H9 (cell line): ENCODE results near the gene ZMIZ1. TPM values are rescaled to one million over a fixed set of nuclear protein-coding genes. Genes with fewer than 3 reads are reported as not detected.

Source experiments
- DNase-seq: peaks from one replicate; pipeline ENCODE4 v3.0.0-alpha.2; 2017
- H2AFZ ChIP-seq: one replicate; pipeline ENCODE4 v1.6.1; 2013; ENCODE audit warnings: mild to moderate bottlenecking, low read length, control low read depth, moderate library complexity
- H2AK5ac ChIP-seq: 2 replicates; pipeline ENCODE4 v1.6.1; 2013; ENCODE audit warnings: low read length, control low read depth, mixed read lengths; ENCODE audit not compliant: insufficient read length
- H2BK120ac ChIP-seq: one replicate; pipeline ENCODE4 v1.6.1; 2013; ENCODE audit warnings: low read depth, mild to moderate bottlenecking, low read length, control low read depth, inconsistent platforms; ENCODE audit not compliant: poor library complexity, severe bottlenecking
- H2BK12ac ChIP-seq: 2 replicates; pipeline ENCODE4 v1.6.1; 2013; ENCODE audit warnings: low read length, control low read depth, mixed read lengths, low read depth; ENCODE audit not compliant: insufficient read length
- H2BK15ac ChIP-seq: 2 replicates; pipeline ENCODE4 v1.6.1; 2013; ENCODE audit warnings: low read depth, low read length, control low read depth
- H2BK20ac ChIP-seq: one replicate; pipeline ENCODE4 v1.6.1; 2013; ENCODE audit warnings: low read depth, mild to moderate bottlenecking, low read length, control low read depth, inconsistent platforms; ENCODE audit not compliant: poor library complexity, severe bottlenecking
- H2BK5ac ChIP-seq: 2 replicates; pipeline ENCODE4 v1.6.1; 2013; ENCODE audit warnings: low read length, control low read depth, mixed read lengths; ENCODE audit not compliant: insufficient read length
- H3K14ac ChIP-seq: 2 replicates; pipeline ENCODE4 v1.6.1; 2013; ENCODE audit warnings: low read length, control low read depth; ENCODE audit not compliant: insufficient read depth
- H3K18ac ChIP-seq: 2 replicates; pipeline ENCODE4 v1.6.1; 2013; ENCODE audit warnings: low read depth, mild to moderate bottlenecking, mixed read lengths, low read length, control low read depth; ENCODE audit not compliant: insufficient read length
- H3K23ac ChIP-seq: 2 replicates; pipeline ENCODE4 v1.6.1; 2013; ENCODE audit warnings: low read length, control low read depth, mixed read lengths, low read depth; ENCODE audit not compliant: insufficient read length
- H3K23me2 ChIP-seq: 2 replicates; pipeline ENCODE4 v1.6.1; 2013; ENCODE audit warnings: low read depth, mild to moderate bottlenecking, mixed read lengths, low read length, control low read depth; ENCODE audit not compliant: insufficient read length, poor library complexity, severe bottlenecking
- H3K27ac ChIP-seq: 2 replicates; pipeline ENCODE4 v1.5.1; 2013; ENCODE audit warnings: low read length, control low read depth, mixed read lengths, low read depth; ENCODE audit not compliant: insufficient read length
- H3K27me3 ChIP-seq: 2 replicates; pipeline ENCODE4 v1.6.1; 2013; ENCODE audit warnings: low read length, control low read depth, inconsistent platforms; ENCODE audit not compliant: insufficient read depth
- H3K4ac ChIP-seq: 2 replicates; pipeline ENCODE4 v1.6.1; 2013; ENCODE audit warnings: low read depth, mild to moderate bottlenecking, control low read depth, inconsistent platforms, low read length, moderate library complexity
- H3K4me1 ChIP-seq: 2 replicates; pipeline ENCODE4 v1.6.1; 2013; ENCODE audit warnings: low read length, control low read depth, inconsistent platforms; ENCODE audit not compliant: insufficient read depth
- H3K4me2 ChIP-seq: 2 replicates; pipeline ENCODE4 v1.6.1; 2013; ENCODE audit warnings: low read length, control low read depth, mixed read lengths; ENCODE audit not compliant: insufficient read length, insufficient read depth
- H3K56ac ChIP-seq: 2 replicates; pipeline ENCODE4 v1.6.1; 2013; ENCODE audit warnings: low read depth, mild to moderate bottlenecking, mixed read lengths, low read length, control low read depth; ENCODE audit not compliant: insufficient read length
- H3K79me1 ChIP-seq: 2 replicates; pipeline ENCODE4 v1.6.1; 2013; ENCODE audit warnings: low read depth, mild to moderate bottlenecking, moderate library complexity, low read length, control low read depth, inconsistent platforms; ENCODE audit not compliant: insufficient read depth, poor library complexity, severe bottlenecking
- H3K79me2 ChIP-seq: 2 replicates; pipeline ENCODE4 v1.6.1; 2013; ENCODE audit warnings: low read length, control low read depth, inconsistent platforms; ENCODE audit not compliant: insufficient read depth
- H3K9ac ChIP-seq: 2 replicates; pipeline ENCODE4 v1.6.1; 2013; ENCODE audit warnings: low read length, control low read depth, mixed read lengths; ENCODE audit not compliant: insufficient read length; ENCODE audit errors: extremely low read depth
- H3K9me3 ChIP-seq: one replicate; pipeline ENCODE4 v1.6.1; 2013; ENCODE audit warnings: low read depth, low read length, inconsistent platforms; ENCODE audit not compliant: control insufficient read depth
- H3T11ph ChIP-seq: one replicate; pipeline ENCODE4 v1.6.1; 2013; ENCODE audit warnings: mild to moderate bottlenecking, low read length, control low read depth, inconsistent platforms
- H4K20me1 ChIP-seq: one replicate; pipeline ENCODE4 v1.6.1; 2013; ENCODE audit not compliant: control insufficient read depth, insufficient read length, insufficient read depth
- H4K5ac ChIP-seq: 2 replicates; pipeline ENCODE4 v1.6.1; 2013; ENCODE audit warnings: low read depth, mild to moderate bottlenecking, mixed read lengths, low read length, control low read depth; ENCODE audit not compliant: insufficient read length
- H4K8ac ChIP-seq: replicated peaks from 2 replicates; pipeline ENCODE4 v1.6.1; 2013; ENCODE audit warnings: low read length, control low read depth, mixed read lengths, low read depth; ENCODE audit not compliant: insufficient read length
- H4K91ac ChIP-seq: 2 replicates; pipeline ENCODE4 v1.6.1; 2013; ENCODE audit warnings: low read depth, mild to moderate bottlenecking, moderate library complexity, mixed read lengths, low read length, control low read depth; ENCODE audit not compliant: insufficient read length
- H3K27ac Mint-ChIP-seq, 3 experiments: 2 replicates in 2 of 3; 3 replicates in 1 of 3; pipeline ENCODE4 v1.8.0; 2020 to 2021; ENCODE audit warnings: mixed read lengths in 3 of 3, mild to moderate bottlenecking in 1 of 3, moderate library complexity in 1 of 3
- H3K27me3 Mint-ChIP-seq: 2 replicates; pipeline ENCODE4 v1.8.0; 2021; ENCODE audit warnings: low read depth, mild to moderate bottlenecking, moderate library complexity, mixed read lengths
- H3K36me3 Mint-ChIP-seq, 3 experiments: 2 replicates in 2 of 3; 3 replicates in 1 of 3; pipeline ENCODE4 v1.8.0; 2020 to 2021; ENCODE audit warnings: low read depth in 3 of 3, mixed read lengths in 3 of 3; ENCODE audit not compliant: insufficient read depth in 1 of 3
- H3K4me1 Mint-ChIP-seq, 2 experiments: 2 replicates each; pipeline ENCODE4 v1.8.0; 2020; ENCODE audit warnings: mixed read lengths in 2 of 2
- H3K4me3 Mint-ChIP-seq, 2 experiments: 2 replicates in 1 of 2; 3 replicates in 1 of 2; pipeline ENCODE4 v1.8.0; 2020 to 2021; ENCODE audit warnings: mild to moderate bottlenecking in 2 of 2, mixed read lengths in 2 of 2, moderate library complexity in 1 of 2
- H3K9me3 Mint-ChIP-seq, 2 experiments: 2 replicates in 1 of 2; 3 replicates in 1 of 2; pipeline ENCODE4 v1.8.0; 2020; ENCODE audit warnings: mild to moderate bottlenecking in 2 of 2, mixed read lengths in 2 of 2, moderate library complexity in 1 of 2
- WGBS: extraction: QIAGEN DNeasy Blood & Tissue Kit; methylation state at CpG from one replicate; pipeline ENCODE4 v1.1.7; 2013; ENCODE audit warnings: missing lambda C conversion rate, low lambda C conversion rate, mixed read lengths; ENCODE audit not compliant: insufficient read length; ENCODE audit errors: extremely low coverage; 5-methylcytosine and 5-hydroxymethylcytosine counted together
- total RNA-seq: library from RNA; stranded (reverse); gene quantifications from 2 replicates; pipeline ENCODE4 v1.2.1, GENCODE V29; 2021
- TF ChIP-seq, protein P1 (sequence below): fragments of 200-600 bp; sonication (generic); conservative IDR thresholded peaks from 3 replicates; pipeline ENCODE4 v1.8.0; 2021; ENCODE audit warnings: antibody characterized with exemption, mild to moderate bottlenecking

Gene ZMIZ1
- total RNA-seq, 1 experiment from 2014 or later: 36.9 TPM

DNA sequence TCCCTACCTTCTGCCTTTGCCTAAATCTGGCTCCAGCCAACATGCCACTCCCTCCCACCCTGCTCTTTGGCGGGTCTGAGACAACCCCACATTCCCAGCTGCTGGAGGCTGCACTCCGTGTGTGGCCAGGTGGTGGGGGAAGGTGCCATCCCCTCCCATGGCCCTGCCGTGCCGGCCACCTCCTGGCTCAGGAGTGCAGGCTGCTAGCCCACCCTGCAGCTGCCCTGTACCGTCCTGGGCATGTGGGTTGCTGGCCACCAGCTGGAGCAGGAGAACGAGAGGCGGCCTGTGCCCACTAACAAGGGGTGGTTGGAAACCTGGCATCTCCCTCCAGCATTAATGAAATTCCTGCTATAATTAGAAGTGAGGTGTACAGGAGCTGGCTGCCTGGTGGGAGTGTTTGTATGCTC, 97.6 kb downstream of the ZMIZ1 start:
- WGBS: no CpG with 5 or more reads among the region's 7 CpGs
- Histone ChIP-seq H3K27ac (no peak overlapping the region), H2BK5ac (no peak overlapping the region), H3K27me3 (no peaks in the 10 kb centered on the region), H2BK15ac (no peak overlapping the region), H4K91ac (no peak overlapping the region), H2BK12ac (no peak overlapping the region), H3K79me1 (no peaks in the 10 kb centered on the region), H3K9ac (no peak overlapping the region), H3K4me2 (no peak overlapping the region), H4K5ac (no peak overlapping the region), H3K56ac (no peak overlapping the region), H3K14ac (peak overlapping the region; percentile 10; the same call in 1 of the 2 replicates), H2BK120ac (no peak overlapping the region), H3K9me3 (no peaks in the 10 kb centered on the region), H2BK20ac (no peak overlapping the region), H2AFZ (no peak overlapping the region), H3K23me2 (no peaks in the 10 kb centered on the region), H2AK5ac (no peak overlapping the region), H3K4me1 (peaks cover 3% of the 10 kb centered on the region; the same call in 1 of the 2 replicates), H3K18ac (no peak overlapping the region), H3T11ph (no peak overlapping the region), H3K4ac (no peak overlapping the region), H3K79me2 (no peaks in the 10 kb centered on the region), H4K20me1 (no peaks in the 10 kb centered on the region), H3K23ac (no peak overlapping the region), H4K8ac (no peak overlapping the region)
- Mint-ChIP-seq H3K27ac (no peak overlapping the region; a peak in 1 of 7 replicates), H3K9me3 (no peaks in the 10 kb centered on the region), H3K4me1 (peaks cover 29 to 34% of the 10 kb centered on the region in 2 experiments), H3K4me3 (no peak overlapping the region; a peak in 2 of 5 replicates), H3K36me3 (peaks cover 2 to 14% (median 4%) of the 10 kb centered on the region in 3 experiments; a peak in 4 of 7 replicates), H3K27me3 (no peaks in the 10 kb centered on the region)
- DNase-seq: no peak
- TF ChIP-seq, protein P1, sequence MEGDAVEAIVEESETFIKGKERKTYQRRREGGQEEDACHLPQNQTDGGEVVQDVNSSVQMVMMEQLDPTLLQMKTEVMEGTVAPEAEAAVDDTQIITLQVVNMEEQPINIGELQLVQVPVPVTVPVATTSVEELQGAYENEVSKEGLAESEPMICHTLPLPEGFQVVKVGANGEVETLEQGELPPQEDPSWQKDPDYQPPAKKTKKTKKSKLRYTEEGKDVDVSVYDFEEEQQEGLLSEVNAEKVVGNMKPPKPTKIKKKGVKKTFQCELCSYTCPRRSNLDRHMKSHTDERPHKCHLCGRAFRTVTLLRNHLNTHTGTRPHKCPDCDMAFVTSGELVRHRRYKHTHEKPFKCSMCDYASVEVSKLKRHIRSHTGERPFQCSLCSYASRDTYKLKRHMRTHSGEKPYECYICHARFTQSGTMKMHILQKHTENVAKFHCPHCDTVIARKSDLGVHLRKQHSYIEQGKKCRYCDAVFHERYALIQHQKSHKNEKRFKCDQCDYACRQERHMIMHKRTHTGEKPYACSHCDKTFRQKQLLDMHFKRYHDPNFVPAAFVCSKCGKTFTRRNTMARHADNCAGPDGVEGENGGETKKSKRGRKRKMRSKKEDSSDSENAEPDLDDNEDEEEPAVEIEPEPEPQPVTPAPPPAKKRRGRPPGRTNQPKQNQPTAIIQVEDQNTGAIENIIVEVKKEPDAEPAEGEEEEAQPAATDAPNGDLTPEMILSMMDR: no peak
